Panc1 (cell line): ENCODE data around the gene TENM3.

Source experiments
- CTCF ChIP-seq: fragments of 450-650 bp; IDR thresholded peaks from 2 replicates; pipeline ENCODE4 v1.5.1; 2017; ENCODE audit warnings: mild to moderate bottlenecking
- POLR2AphosphoS5 ChIP-seq: IDR thresholded peaks from 2 replicates; pipeline ENCODE4 v1.6.1; 2012; ENCODE audit warnings: mild to moderate bottlenecking, low read depth, low read length, moderate library complexity
- REST ChIP-seq, 2 experiments: IDR thresholded peaks; 2 replicates each; pipeline ENCODE4 v1.6.1; 2011 to 2012; ENCODE audit warnings: low read depth in 2 of 2, control low read depth in 1 of 2, low read length in 1 of 2, mild to moderate bottlenecking in 1 of 2, moderate library complexity in 1 of 2; ENCODE audit not compliant: insufficient read depth in 1 of 2

- TF ChIP-seq REST (IDR thresholded peaks at IDR 0.05; ENCODE audit: insufficient read depth in 1 of 2, low read depth in 2 of 2, low read length in 1 of 2) = no peak
- no peak for TF ChIP-seq CTCF
- no peak for TF ChIP-seq POLR2AphosphoS5
Observed at GRCh38 chr4:182752158-182752910, 509.1 kb downstream of the TENM3 start.
